HCT116 (cell line): Measurements from ENCODE around the gene KIAA2012.

Experiments
- CBX3 ChIP-seq: IDR thresholded peaks from 2 replicates; pipeline ENCODE4 v1.6.1; 2012; ENCODE audit warnings: low read depth
- CTCF ChIP-seq, 3 experiments: fragments of 200-600 bp in 1 of 3; sonication (generic) in 1 of 3; IDR thresholded peaks in 2 of 3; conservative IDR thresholded peaks in 1 of 3; 2 replicates each; pipeline ENCODE4 v1.5.1; 2012 to 2017; ENCODE audit warnings: low read depth in 2 of 3, low read length in 2 of 3, antibody characterized with exemption in 1 of 3, borderline replicate concordance in 1 of 3, control low read depth in 1 of 3, mild to moderate bottlenecking in 1 of 3, mixed read lengths in 1 of 3, mixed run types in 1 of 3, moderate library complexity in 1 of 3; ENCODE audit not compliant: insufficient read depth in 1 of 3
- ELF1 ChIP-seq: IDR thresholded peaks from 2 replicates; pipeline ENCODE4 v1.6.1; 2012; ENCODE audit warnings: low read depth, borderline replicate concordance
- EZH2 ChIP-seq: fragments of 200-600 bp; sonication (generic); IDR thresholded peaks from 2 replicates; pipeline ENCODE4 v1.6.1; 2017; ENCODE audit warnings: antibody characterized with exemption, mixed run types
- JUND ChIP-seq: IDR thresholded peaks from 2 replicates; pipeline ENCODE4 v1.6.1; 2012
- MAX ChIP-seq: IDR thresholded peaks from 2 replicates; pipeline ENCODE4 v1.6.1; 2012
- POLR2A ChIP-seq: IDR thresholded peaks from 2 replicates; pipeline ENCODE4 v1.7.0; 2011; ENCODE audit warnings: borderline replicate concordance; ENCODE audit not compliant: insufficient read depth, insufficient read length; ENCODE audit errors: extremely low read depth
- POLR2AphosphoS5 ChIP-seq: IDR thresholded peaks from 2 replicates; pipeline ENCODE4 v1.6.1; 2011; ENCODE audit warnings: mild to moderate bottlenecking, low read depth, low read length, moderate library complexity
- RAD21 ChIP-seq: IDR thresholded peaks from 2 replicates; pipeline ENCODE4 v1.6.1; 2012; ENCODE audit warnings: low read depth, mild to moderate bottlenecking
- REST ChIP-seq: IDR thresholded peaks from 2 replicates; pipeline ENCODE4 v1.6.1; 2012; ENCODE audit warnings: low read depth
- TCF7L2 ChIP-seq: IDR thresholded peaks from 2 replicates; pipeline ENCODE4 v1.7.0; 2011; ENCODE audit warnings: borderline replicate concordance, inconsistent platforms; ENCODE audit not compliant: insufficient read depth, insufficient read length; ENCODE audit errors: extremely low read depth
- ZBTB33 ChIP-seq: IDR thresholded peaks from 2 replicates; pipeline ENCODE4 v1.6.1; 2011; ENCODE audit warnings: mild to moderate bottlenecking, low read length, moderate library complexity; ENCODE audit not compliant: insufficient replicate concordance; ENCODE audit errors: extremely low read depth
- ZNF274 ChIP-seq: fragments of 200-500 bp; sonication (Bioruptor generic); IDR thresholded peaks from 2 replicates; pipeline ENCODE4 v1.6.1; 2014; ENCODE audit warnings: mild to moderate bottlenecking, low read depth, low read length, inconsistent platforms

GRCh38 chr2:202148515-202149154 is 75.6 kb downstream of the KIAA2012 start:
- no peak for TF ChIP-seq JUND
- TF ChIP-seq POLR2AphosphoS5: no peak
- no peak for TF ChIP-seq CTCF (IDR thresholded peaks at IDR 0.05 in 2 of 3, conservative IDR thresholded peaks at IDR 0.05 in 1 of 3; ENCODE audit: borderline replicate concordance in 1 of 3, insufficient read depth in 1 of 3, low read depth in 2 of 3, low read length in 2 of 3)
- TF ChIP-seq ELF1: no peak
- no peak for TF ChIP-seq EZH2
- no peak for TF ChIP-seq TCF7L2
- TF ChIP-seq ZNF274: no peak
- TF ChIP-seq RAD21: no peak
- no peak for TF ChIP-seq ZBTB33
- TF ChIP-seq MAX: no peak
- TF ChIP-seq POLR2A: no peak
- no peak for TF ChIP-seq REST
- no peak for TF ChIP-seq CBX3
